Suprapubic skin (tissue), 3 donors: Measurements from ENCODE around the gene SLC26A8.

Experiments used
- POLR2AphosphoS5 ChIP-seq, 3 donors: sonication (generic); formaldehyde crosslinking; IDR thresholded peaks; one replicate each; pipeline ENCODE4 v1.6.1; 2017; ENCODE audit warnings: antibody characterized with exemption in 3 of 3
- TF ChIP-seq, protein P1 (sequence below), 2 donors: fragments of 200-600 bp in 1 of 2; fragments of 450-650 bp in 1 of 2; sonication (generic) in 1 of 2; IDR thresholded peaks; one replicate each; pipeline ENCODE4 v1.5.1; 2016 to 2019; ENCODE audit warnings: antibody characterized with exemption in 2 of 2, mild to moderate bottlenecking in 1 of 2, moderate library complexity in 1 of 2

DNA sequence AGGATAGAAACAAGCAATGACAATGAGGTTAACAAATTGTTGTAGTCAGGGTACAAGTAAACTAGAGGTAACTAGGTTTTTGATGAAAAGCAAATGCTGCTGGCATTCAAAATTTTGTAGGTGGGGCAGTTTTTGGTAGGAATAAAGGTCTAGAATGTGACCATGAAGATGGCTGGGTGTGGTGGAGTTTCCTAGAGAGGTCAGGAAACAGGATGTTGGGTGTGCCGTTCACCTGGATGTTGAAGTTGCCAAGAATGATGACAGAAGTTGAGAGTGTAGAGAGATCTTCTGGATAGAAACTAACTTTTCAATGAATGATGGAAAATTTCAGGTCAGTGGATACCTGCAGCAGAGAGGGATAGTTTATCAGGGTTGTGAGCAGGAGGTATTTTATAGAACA is 25.9 kb upstream of the SLC26A8 start:
- TF ChIP-seq, protein P1, sequence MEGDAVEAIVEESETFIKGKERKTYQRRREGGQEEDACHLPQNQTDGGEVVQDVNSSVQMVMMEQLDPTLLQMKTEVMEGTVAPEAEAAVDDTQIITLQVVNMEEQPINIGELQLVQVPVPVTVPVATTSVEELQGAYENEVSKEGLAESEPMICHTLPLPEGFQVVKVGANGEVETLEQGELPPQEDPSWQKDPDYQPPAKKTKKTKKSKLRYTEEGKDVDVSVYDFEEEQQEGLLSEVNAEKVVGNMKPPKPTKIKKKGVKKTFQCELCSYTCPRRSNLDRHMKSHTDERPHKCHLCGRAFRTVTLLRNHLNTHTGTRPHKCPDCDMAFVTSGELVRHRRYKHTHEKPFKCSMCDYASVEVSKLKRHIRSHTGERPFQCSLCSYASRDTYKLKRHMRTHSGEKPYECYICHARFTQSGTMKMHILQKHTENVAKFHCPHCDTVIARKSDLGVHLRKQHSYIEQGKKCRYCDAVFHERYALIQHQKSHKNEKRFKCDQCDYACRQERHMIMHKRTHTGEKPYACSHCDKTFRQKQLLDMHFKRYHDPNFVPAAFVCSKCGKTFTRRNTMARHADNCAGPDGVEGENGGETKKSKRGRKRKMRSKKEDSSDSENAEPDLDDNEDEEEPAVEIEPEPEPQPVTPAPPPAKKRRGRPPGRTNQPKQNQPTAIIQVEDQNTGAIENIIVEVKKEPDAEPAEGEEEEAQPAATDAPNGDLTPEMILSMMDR (IDR thresholded peaks at IDR 0.05): no peak
- no peak for TF ChIP-seq POLR2AphosphoS5 (IDR thresholded peaks at IDR 0.05)
